Measurements from ENCODE around the gene BYSL.

Gene BYSL

GRCh38 chr6:41975276-41975675 lies 54.0 kb downstream of the BYSL start:
- no peak overlapping the region for H3K4me3 ChIP-seq (ENCODE audit: low read depth, low read length)
- no peak for DNase-seq (ENCODE audit: low read depth)
- TF ChIP-seq CTCF (conservative IDR thresholded peaks at IDR 0.05; ENCODE audit: low read depth, low read length) = no peak

GRCh38 chr6:41976794-41977484 lies 55.6 kb downstream of the BYSL start:
- peak; percentile 91 for DNase-seq (ENCODE audit: low read depth)
- no peak overlapping the region for H3K4me3 ChIP-seq (ENCODE audit: low read depth, low read length)
- no peak for TF ChIP-seq CTCF (conservative IDR thresholded peaks at IDR 0.05; ENCODE audit: low read depth, low read length)

Measured in choroid plexus epithelial cell (primary cell).